Putamen (tissue), 1 donor: Measurements from ENCODE around the gene TSR1.

Experiments used
- DNase-seq: peaks from one replicate; pipeline ENCODE4 v3.0.0-alpha.2; 2016; ENCODE audit warnings: low spot score

The TSR1 gene

GRCh38 chr17:2336215-2336851 is at the start of gene TSR1:
TSR1 (minus strand) TSS chr17:2336457; CDS start chr17:2336427, 30 bp downstream.
- DNase-seq, result peak; percentile 92

- no peak for DNase-seq
Measured at GRCh38 chr17:2385240-2386210, 49.3 kb upstream of the TSR1 start.

- no peak for DNase-seq
Measured at GRCh38 chr17:2384439-2385127, 48.3 kb upstream of the TSR1 start.

- DNase-seq, result no peak
Measured at GRCh38 chr17:2383628-2384167, 47.4 kb upstream of the TSR1 start.

GRCh38 chr17:2380950-2381649 is 44.8 kb upstream of the TSR1 start:
- DNase-seq, result no peak

- DNase-seq, result no peak
Measured at GRCh38 chr17:2380226-2380922, 44.1 kb upstream of the TSR1 start.

- no peak for DNase-seq
Measured at GRCh38 chr17:2379489-2380225, 43.4 kb upstream of the TSR1 start.

- DNase-seq, result no peak
Measured at GRCh38 chr17:2378905-2379304, 42.6 kb upstream of the TSR1 start.

- no peak for DNase-seq
Measured at GRCh38 chr17:2377659-2378058, 41.4 kb upstream of the TSR1 start.

- no peak for DNase-seq
Measured at GRCh38 chr17:2376107-2376506, 39.9 kb upstream of the TSR1 start.

- DNase-seq, result no peak
Measured at GRCh38 chr17:2375406-2375805, 39.1 kb upstream of the TSR1 start.

- no peak for DNase-seq
Measured at GRCh38 chr17:2374549-2375285, 38.5 kb upstream of the TSR1 start.

- DNase-seq, result no peak
Measured at GRCh38 chr17:2373179-2373578, 36.9 kb upstream of the TSR1 start.

GRCh38 chr17:2372681-2373080 is 36.4 kb upstream of the TSR1 start:
- DNase-seq, result no peak

- no peak for DNase-seq
Measured at GRCh38 chr17:2372180-2372579, 35.9 kb upstream of the TSR1 start.

GRCh38 chr17:2371183-2372130 is 35.2 kb upstream of the TSR1 start:
- DNase-seq, result no peak

GRCh38 chr17:2370211-2370589 is 33.9 kb upstream of the TSR1 start:
- no peak for DNase-seq

GRCh38 chr17:2369551-2370210 is 33.4 kb upstream of the TSR1 start:
- no peak for DNase-seq
